Tibial nerve (tissue), 3 donors: ENCODE results near the gene NOL12.

Experiments
- POLR2A ChIP-seq, 2 donors: fragments of 450-650 bp; IDR thresholded peaks; one replicate each; pipeline ENCODE4 v1.6.1; 2017; ENCODE audit warnings: antibody characterized with exemption in 2 of 2, mild to moderate bottlenecking in 2 of 2, moderate library complexity in 2 of 2
- TF ChIP-seq, protein P1 (sequence below), 5 experiments: fragments of 200-600 bp in 3 of 5; fragments of 450-650 bp in 2 of 5; sonication (generic) in 3 of 5; IDR thresholded peaks; one replicate each; pipeline ENCODE4 v1.5.1; 2016 to 2019; ENCODE audit warnings: antibody characterized with exemption in 5 of 5, mild to moderate bottlenecking in 3 of 5, moderate library complexity in 2 of 5

DNA sequence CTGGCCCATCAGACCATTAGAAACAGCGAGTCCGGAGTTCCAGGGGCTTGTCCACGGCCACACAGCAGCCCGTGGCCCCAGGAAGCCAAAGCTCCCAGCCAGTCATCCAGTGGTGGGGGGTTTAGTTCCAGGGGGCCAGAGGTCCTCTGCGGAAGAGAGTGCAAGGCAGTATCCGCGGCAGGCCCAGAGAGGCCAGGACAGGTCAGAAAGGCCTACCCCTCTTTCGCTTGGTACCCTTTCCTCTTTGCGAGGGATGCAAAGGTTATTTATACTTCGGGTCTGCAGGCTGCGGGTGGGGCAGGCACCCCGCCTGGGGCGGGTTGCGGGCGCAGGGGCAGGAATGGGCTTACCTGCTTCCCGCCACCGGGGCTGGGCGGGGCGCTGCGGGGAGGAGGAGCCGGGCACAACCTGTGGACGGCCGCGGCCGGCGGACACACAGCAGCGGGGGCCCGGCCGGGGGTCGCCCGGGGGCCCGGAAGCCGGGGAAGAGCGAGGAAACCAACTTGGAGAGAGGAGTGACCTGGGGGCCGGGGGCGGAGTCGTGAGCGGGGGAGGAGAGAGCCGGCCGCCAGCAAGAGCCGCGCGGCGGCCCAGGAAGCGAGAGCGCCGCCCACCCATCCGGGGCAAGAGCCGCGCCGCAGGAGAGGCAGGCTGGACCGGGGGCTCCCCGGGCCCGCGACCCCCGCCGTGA is 46.9 kb upstream of the NOL12 start, which contains the start of gene SH3BP1:
- TF ChIP-seq, protein P1, sequence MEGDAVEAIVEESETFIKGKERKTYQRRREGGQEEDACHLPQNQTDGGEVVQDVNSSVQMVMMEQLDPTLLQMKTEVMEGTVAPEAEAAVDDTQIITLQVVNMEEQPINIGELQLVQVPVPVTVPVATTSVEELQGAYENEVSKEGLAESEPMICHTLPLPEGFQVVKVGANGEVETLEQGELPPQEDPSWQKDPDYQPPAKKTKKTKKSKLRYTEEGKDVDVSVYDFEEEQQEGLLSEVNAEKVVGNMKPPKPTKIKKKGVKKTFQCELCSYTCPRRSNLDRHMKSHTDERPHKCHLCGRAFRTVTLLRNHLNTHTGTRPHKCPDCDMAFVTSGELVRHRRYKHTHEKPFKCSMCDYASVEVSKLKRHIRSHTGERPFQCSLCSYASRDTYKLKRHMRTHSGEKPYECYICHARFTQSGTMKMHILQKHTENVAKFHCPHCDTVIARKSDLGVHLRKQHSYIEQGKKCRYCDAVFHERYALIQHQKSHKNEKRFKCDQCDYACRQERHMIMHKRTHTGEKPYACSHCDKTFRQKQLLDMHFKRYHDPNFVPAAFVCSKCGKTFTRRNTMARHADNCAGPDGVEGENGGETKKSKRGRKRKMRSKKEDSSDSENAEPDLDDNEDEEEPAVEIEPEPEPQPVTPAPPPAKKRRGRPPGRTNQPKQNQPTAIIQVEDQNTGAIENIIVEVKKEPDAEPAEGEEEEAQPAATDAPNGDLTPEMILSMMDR (IDR thresholded peaks at IDR 0.05) = no peak
- TF ChIP-seq POLR2A (IDR thresholded peaks at IDR 0.05) = no peak
